Measurements from ENCODE around the gene RIOK2.

Gene RIOK2

DNA sequence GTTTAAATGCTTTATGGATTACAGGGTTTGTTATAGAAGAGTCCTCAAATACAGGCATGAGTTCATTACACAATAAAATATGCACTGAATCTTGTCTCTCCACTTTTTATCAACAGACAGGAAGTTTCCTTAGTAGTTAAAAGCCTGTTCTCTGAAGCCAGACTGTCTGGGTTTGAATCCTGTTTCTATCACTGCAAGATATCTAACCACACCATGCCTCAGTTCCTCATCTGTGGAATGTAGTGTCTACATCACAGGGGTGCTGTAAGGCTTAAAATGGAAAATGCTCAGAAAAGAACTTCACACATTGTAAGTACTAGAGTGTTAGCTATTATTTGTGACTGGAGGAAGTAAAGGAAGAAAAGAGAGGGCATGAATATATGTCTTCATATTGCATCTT is 49.9 kb downstream of the RIOK2 start:
- H3K4me3 ChIP-seq (ENCODE audit: low read depth in 1 of 2, low read length in 2 of 2) = no peak overlapping the region

DNA sequence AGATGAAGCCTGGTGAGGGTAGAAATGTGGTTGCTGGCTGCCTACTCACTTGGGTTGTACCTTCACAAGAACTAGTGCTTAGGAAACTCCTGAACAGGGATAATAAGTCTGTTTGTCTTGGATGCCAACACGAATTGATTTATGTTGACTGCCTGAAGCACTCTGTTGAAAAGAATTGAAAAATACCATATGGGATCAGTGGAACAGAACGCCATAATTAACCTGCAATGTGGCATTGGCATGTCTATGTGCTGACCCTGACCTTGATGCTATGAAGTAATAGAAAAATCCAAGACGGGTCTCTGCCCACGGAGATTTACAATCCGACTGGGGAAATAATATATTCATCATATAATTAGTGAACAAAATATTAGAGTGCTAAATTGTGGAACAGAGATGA is 51.1 kb downstream of the RIOK2 start:
- Histone ChIP-seq H3K4me1 (ENCODE audit: control insufficient read depth in 1 of 2, insufficient read depth in 2 of 2, low read length in 2 of 2) (no peaks in the 10 kb centered on the region), H3K4me3 (ENCODE audit: low read depth in 1 of 2, low read length in 2 of 2) (no peak overlapping the region), H3K36me3 (ENCODE audit: control insufficient read depth in 1 of 2, insufficient read depth in 2 of 2, low read length in 2 of 2) (no peaks in the 10 kb centered on the region), H3K27me3 (ENCODE audit: control insufficient read depth in 1 of 2, insufficient read depth in 2 of 2, low read length in 2 of 2) (no peaks in the 10 kb centered on the region), H3K27ac (ENCODE audit: low read depth, low read length) (no peak overlapping the region), H3K9ac (ENCODE audit: low read depth in 1 of 2, low read length in 2 of 2) (no peak overlapping the region), H3K9me3 (ENCODE audit: control insufficient read depth in 1 of 2, low read length in 2 of 2) (no peaks in the 10 kb centered on the region)

More for the DNA sequence above, 49.9 kb downstream of the RIOK2 start:
- Histone ChIP-seq H3K27me3 (ENCODE audit: control insufficient read depth in 1 of 2, insufficient read depth in 2 of 2, low read length in 2 of 2) (no peaks in the 10 kb centered on the region), H3K27ac (ENCODE audit: low read depth, low read length) (no peak overlapping the region), H3K9me3 (ENCODE audit: control insufficient read depth in 1 of 2, low read length in 2 of 2) (no peaks in the 10 kb centered on the region), H3K9ac (ENCODE audit: low read depth in 1 of 2, low read length in 2 of 2) (no peak overlapping the region), H3K4me1 (ENCODE audit: control insufficient read depth in 1 of 2, insufficient read depth in 2 of 2, low read length in 2 of 2) (no peaks in the 10 kb centered on the region), H3K36me3 (ENCODE audit: control insufficient read depth in 1 of 2, insufficient read depth in 2 of 2, low read length in 2 of 2) (no peaks in the 10 kb centered on the region)

DNA sequence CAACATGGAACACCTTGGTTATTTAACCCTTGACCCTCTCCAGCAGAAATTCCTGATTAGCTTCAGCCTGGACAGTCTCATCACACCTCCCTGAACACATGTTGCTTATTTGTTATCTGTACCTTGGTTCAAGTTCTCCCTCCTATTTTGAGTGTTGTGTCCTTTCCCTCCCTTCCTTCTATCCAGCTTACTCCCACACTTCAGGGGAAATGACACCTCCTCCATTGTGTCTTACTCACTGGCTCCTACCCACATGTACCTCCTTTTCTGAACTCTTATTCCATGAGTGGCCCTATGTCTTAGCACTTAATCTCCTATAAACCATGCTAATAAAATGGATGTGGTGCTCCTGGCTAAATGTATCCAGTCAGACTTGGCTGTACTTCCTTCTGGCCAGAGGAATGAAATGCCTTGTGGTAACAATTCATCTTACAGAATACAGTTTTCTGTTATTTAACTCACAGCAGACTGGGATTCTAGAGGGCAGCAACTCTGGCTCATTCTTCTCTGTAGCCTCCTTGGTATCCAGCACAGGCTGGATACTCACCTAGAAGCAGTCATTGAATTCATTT is 51.8 kb downstream of the RIOK2 start:
- Histone ChIP-seq H3K36me3 (ENCODE audit: control insufficient read depth in 1 of 2, insufficient read depth in 2 of 2, low read length in 2 of 2) (no peaks in the 10 kb centered on the region), H3K4me3 (ENCODE audit: low read depth in 1 of 2, low read length in 2 of 2) (no peak overlapping the region), H3K9me3 (ENCODE audit: control insufficient read depth in 1 of 2, low read length in 2 of 2) (no peaks in the 10 kb centered on the region), H3K9ac (ENCODE audit: low read depth in 1 of 2, low read length in 2 of 2) (no peak overlapping the region), H3K27me3 (ENCODE audit: control insufficient read depth in 1 of 2, insufficient read depth in 2 of 2, low read length in 2 of 2) (no peaks in the 10 kb centered on the region), H3K27ac (ENCODE audit: low read depth, low read length) (no peak overlapping the region), H3K4me1 (ENCODE audit: control insufficient read depth in 1 of 2, insufficient read depth in 2 of 2, low read length in 2 of 2) (no peaks in the 10 kb centered on the region)

DNA sequence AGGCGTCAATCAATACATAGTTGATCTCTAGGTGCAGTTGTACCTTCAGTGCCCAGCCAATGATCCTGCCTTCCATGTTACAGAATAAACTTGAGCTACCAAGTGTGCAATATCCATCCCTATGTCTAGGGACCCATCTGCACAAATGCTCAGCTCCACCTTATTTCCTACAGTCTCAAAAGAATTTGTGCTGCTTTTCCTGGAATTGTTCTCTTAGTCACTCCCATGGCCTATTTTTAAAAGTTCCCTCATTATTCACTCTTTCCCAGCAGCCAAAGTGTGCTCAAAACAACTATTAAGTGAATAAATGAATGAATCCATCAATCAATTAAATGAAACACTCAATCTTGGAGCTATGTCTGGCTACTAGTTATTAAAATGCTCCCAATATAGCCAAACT is 55.3 kb downstream of the RIOK2 start:
- Histone ChIP-seq H3K36me3 (ENCODE audit: control insufficient read depth in 1 of 2, insufficient read depth in 2 of 2, low read length in 2 of 2) (no peaks in the 10 kb centered on the region), H3K27ac (ENCODE audit: low read depth, low read length) (no peak overlapping the region), H3K27me3 (ENCODE audit: control insufficient read depth in 1 of 2, insufficient read depth in 2 of 2, low read length in 2 of 2) (no peaks in the 10 kb centered on the region)

DNA sequence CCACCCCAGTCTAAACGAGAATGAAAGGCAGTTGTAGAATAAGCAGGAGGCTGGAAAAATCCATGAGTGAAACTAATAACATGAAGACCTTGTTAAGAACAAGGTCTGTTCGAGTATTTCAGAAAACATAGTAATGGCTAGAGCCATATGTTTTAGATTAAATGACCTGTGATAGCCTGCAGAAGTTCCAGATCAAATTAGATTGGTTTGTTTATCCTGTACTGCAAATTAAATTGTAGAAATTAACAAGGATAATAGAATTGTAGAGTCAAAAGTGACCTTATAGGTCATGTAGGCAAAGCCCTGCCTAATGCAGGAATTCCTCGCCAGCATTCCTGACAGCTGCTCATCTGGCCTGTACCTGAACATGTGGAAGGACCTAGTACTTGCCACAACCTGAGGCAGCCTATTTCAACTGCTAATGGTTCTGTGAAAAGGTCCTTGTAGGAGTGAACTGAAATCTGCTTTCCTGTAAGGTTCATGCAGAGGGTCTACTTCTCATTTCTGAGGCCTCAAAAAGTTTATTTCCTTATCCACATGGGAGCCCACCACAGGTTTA is 57.8 kb downstream of the RIOK2 start:
- no peak overlapping the region for H3K4me3 ChIP-seq (ENCODE audit: low read depth in 1 of 2, low read length in 2 of 2)
- H3K9ac ChIP-seq (ENCODE audit: low read depth in 1 of 2, low read length in 2 of 2) = no peak overlapping the region
- H3K27me3 ChIP-seq (ENCODE audit: control insufficient read depth in 1 of 2, insufficient read depth in 2 of 2, low read length in 2 of 2) = no peaks in the 10 kb centered on the region
- H3K4me1 ChIP-seq (ENCODE audit: control insufficient read depth in 1 of 2, insufficient read depth in 2 of 2, low read length in 2 of 2) = no peaks in the 10 kb centered on the region
- no peaks in the 10 kb centered on the region for H3K36me3 ChIP-seq (ENCODE audit: control insufficient read depth in 1 of 2, insufficient read depth in 2 of 2, low read length in 2 of 2)
- H3K9me3 ChIP-seq (ENCODE audit: control insufficient read depth in 1 of 2, low read length in 2 of 2) = no peaks in the 10 kb centered on the region
- no peak overlapping the region for H3K27ac ChIP-seq (ENCODE audit: low read depth, low read length)

More for the DNA sequence above, 55.3 kb downstream of the RIOK2 start:
- Histone ChIP-seq H3K9me3 (ENCODE audit: control insufficient read depth in 1 of 2, low read length in 2 of 2) (no peaks in the 10 kb centered on the region), H3K4me1 (ENCODE audit: control insufficient read depth in 1 of 2, insufficient read depth in 2 of 2, low read length in 2 of 2) (no peaks in the 10 kb centered on the region), H3K9ac (ENCODE audit: low read depth in 1 of 2, low read length in 2 of 2) (no peak overlapping the region), H3K4me3 (ENCODE audit: low read depth in 1 of 2, low read length in 2 of 2) (no peak overlapping the region)

DNA sequence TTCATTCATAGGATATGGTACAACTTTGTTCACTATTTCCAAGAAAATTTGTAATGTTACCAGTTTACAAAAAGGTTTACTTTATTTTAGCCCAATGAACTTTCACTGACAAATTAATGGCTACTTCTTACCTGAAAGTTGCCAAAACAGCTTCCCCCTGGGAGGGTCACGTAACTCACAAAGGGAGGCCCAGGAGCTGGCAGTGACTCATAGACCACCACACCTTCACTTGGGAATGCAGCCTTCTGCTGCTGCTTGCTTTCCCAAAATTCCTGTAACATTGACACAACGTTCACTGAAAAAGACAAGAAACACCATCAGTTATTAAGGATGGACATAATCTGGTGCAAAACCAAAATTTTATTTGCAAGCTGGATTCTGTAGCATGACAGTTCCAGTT is 58.7 kb downstream of the RIOK2 start:
- H3K9ac ChIP-seq (ENCODE audit: low read depth in 1 of 2, low read length in 2 of 2) = no peak overlapping the region
- no peak overlapping the region for H3K4me3 ChIP-seq (ENCODE audit: low read depth in 1 of 2, low read length in 2 of 2)
- no peaks in the 10 kb centered on the region for H3K9me3 ChIP-seq (ENCODE audit: control insufficient read depth in 1 of 2, low read length in 2 of 2)

DNA sequence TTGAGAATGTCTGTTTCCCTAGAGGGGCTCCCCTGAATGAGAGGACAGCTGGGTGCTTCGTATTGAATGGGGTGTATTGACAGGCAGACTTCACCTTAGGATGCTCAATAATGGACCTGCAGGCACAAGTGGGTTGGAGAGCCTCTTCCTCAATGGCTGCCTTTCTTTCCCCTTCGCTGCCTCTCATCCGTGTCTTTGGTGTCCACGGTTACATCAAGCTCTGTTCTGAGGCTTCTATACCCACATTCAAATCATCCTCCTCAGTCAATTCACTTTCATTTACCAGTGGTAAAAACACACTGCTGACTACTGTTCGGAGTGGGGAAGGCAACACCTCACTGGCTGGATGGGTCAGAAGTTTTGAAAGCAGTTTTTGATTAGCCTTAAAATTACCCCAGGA is 61.2 kb downstream of the RIOK2 start:
- H3K9ac ChIP-seq (ENCODE audit: low read depth in 1 of 2, low read length in 2 of 2) = no peak overlapping the region
- no peaks in the 10 kb centered on the region for H3K27me3 ChIP-seq (ENCODE audit: control insufficient read depth in 1 of 2, insufficient read depth in 2 of 2, low read length in 2 of 2)
- H3K36me3 ChIP-seq (ENCODE audit: control insufficient read depth in 1 of 2, insufficient read depth in 2 of 2, low read length in 2 of 2) = no peaks in the 10 kb centered on the region
- no peaks in the 10 kb centered on the region for H3K9me3 ChIP-seq (ENCODE audit: control insufficient read depth in 1 of 2, low read length in 2 of 2)
- H3K27ac ChIP-seq (ENCODE audit: low read depth, low read length) = no peak overlapping the region
- H3K4me1 ChIP-seq (ENCODE audit: control insufficient read depth in 1 of 2, insufficient read depth in 2 of 2, low read length in 2 of 2) = no peaks in the 10 kb centered on the region
- no peak overlapping the region for H3K4me3 ChIP-seq (ENCODE audit: low read depth in 1 of 2, low read length in 2 of 2)

More for the DNA sequence above, 58.7 kb downstream of the RIOK2 start:
- Histone ChIP-seq H3K27ac (ENCODE audit: low read depth, low read length) (no peak overlapping the region), H3K36me3 (ENCODE audit: control insufficient read depth in 1 of 2, insufficient read depth in 2 of 2, low read length in 2 of 2) (no peaks in the 10 kb centered on the region), H3K27me3 (ENCODE audit: control insufficient read depth in 1 of 2, insufficient read depth in 2 of 2, low read length in 2 of 2) (no peaks in the 10 kb centered on the region), H3K4me1 (ENCODE audit: control insufficient read depth in 1 of 2, insufficient read depth in 2 of 2, low read length in 2 of 2) (no peaks in the 10 kb centered on the region)

DNA sequence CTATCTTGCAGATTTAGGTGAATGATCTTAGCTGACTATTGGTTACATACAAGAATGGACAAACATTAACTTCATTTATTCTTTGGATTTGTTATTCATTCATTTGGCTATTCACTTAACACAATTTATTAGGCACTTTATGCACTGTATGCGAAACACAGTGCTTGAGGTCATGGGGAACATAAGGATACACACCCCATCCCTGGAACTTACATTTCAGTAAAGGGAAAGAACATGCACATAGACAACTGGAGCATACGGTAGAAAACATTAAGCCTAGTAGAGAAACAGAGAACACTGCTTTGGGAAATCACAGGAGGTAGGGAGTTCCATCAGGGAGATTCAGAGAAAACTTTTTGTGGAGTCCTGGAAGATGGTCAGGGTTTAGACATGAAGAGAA is 62.9 kb downstream of the RIOK2 start:
- Histone ChIP-seq H3K4me1 (ENCODE audit: control insufficient read depth in 1 of 2, insufficient read depth in 2 of 2, low read length in 2 of 2) (no peaks in the 10 kb centered on the region), H3K9ac (ENCODE audit: low read depth in 1 of 2, low read length in 2 of 2) (no peak overlapping the region), H3K27ac (ENCODE audit: low read depth, low read length) (no peak overlapping the region), H3K36me3 (ENCODE audit: control insufficient read depth in 1 of 2, insufficient read depth in 2 of 2, low read length in 2 of 2) (no peaks in the 10 kb centered on the region), H3K27me3 (ENCODE audit: control insufficient read depth in 1 of 2, insufficient read depth in 2 of 2, low read length in 2 of 2) (no peaks in the 10 kb centered on the region), H3K9me3 (ENCODE audit: control insufficient read depth in 1 of 2, low read length in 2 of 2) (no peaks in the 10 kb centered on the region), H3K4me3 (ENCODE audit: low read depth in 1 of 2, low read length in 2 of 2) (no peak overlapping the region)

DNA sequence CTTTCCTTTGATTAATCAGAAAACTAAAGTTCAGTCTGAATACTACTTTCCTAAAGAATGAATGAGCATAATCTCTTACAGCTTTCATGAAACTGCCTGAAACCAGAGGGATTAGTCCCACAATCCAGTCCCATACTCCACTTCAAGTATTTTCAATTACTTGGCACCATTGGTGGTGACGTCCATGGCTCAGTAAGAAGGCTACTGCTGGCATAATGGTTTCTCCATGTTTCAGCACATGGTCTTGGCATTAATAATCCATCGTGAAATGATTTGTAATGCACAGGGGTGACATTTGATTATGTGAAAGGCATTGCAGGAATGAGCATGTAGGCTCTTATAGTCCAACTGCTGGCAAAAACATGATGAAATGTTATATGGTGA is 64.0 kb downstream of the RIOK2 start:
- Histone ChIP-seq H3K4me1 (ENCODE audit: control insufficient read depth in 1 of 2, insufficient read depth in 2 of 2, low read length in 2 of 2) (no peaks in the 10 kb centered on the region), H3K4me3 (ENCODE audit: low read depth in 1 of 2, low read length in 2 of 2) (no peak overlapping the region), H3K9me3 (ENCODE audit: control insufficient read depth in 1 of 2, low read length in 2 of 2) (no peaks in the 10 kb centered on the region), H3K9ac (ENCODE audit: low read depth in 1 of 2, low read length in 2 of 2) (no peak overlapping the region), H3K36me3 (ENCODE audit: control insufficient read depth in 1 of 2, insufficient read depth in 2 of 2, low read length in 2 of 2) (no peaks in the 10 kb centered on the region), H3K27ac (ENCODE audit: low read depth, low read length) (no peak overlapping the region), H3K27me3 (ENCODE audit: control insufficient read depth in 1 of 2, insufficient read depth in 2 of 2, low read length in 2 of 2) (no peaks in the 10 kb centered on the region)

DNA sequence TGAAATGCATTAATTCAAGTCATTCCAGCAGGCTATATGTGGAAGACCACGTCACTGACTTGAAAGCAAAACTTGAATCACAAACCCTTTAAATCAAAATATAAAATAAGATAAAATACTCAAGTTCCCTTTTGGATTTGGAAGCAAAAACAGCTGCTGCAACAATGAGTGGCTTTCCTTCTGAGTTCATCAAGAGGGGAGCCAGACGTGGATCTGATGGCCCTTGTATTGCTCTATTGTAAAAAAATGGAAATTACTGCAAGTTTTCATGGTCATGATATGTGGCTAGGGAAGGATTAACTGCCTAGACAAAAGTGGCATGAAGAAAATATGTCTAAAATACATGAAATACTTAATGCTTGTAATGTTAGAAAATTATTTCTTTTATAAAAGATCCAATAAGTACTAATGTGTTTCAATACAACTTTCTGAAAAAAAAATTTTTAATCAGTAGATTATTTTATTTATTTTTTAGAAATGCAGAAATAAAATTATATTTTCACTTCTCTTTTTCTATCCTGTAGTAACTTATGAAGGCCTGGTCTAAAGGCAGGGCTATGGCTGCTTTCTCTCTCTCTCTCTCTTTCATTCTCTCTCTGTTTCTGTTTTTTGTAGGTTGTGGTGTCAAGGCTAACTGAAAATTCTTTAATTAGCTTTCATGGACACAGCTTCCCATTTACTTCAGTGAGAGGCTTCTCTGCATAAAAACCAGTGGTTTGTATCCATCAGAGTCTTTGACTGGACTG is 64.6 kb downstream of the RIOK2 start:
- Histone ChIP-seq H3K9ac (ENCODE audit: low read depth in 1 of 2, low read length in 2 of 2) (no peak overlapping the region), H3K9me3 (ENCODE audit: control insufficient read depth in 1 of 2, low read length in 2 of 2) (no peaks in the 10 kb centered on the region), H3K27me3 (ENCODE audit: control insufficient read depth in 1 of 2, insufficient read depth in 2 of 2, low read length in 2 of 2) (no peaks in the 10 kb centered on the region), H3K36me3 (ENCODE audit: control insufficient read depth in 1 of 2, insufficient read depth in 2 of 2, low read length in 2 of 2) (no peaks in the 10 kb centered on the region), H3K4me1 (ENCODE audit: control insufficient read depth in 1 of 2, insufficient read depth in 2 of 2, low read length in 2 of 2) (no peaks in the 10 kb centered on the region), H3K27ac (ENCODE audit: low read depth, low read length) (no peak overlapping the region), H3K4me3 (ENCODE audit: low read depth in 1 of 2, low read length in 2 of 2) (no peak overlapping the region)

Data from duodenal mucosa (tissue), 2 donors.